GM12878 (cell line): ENCODE measurements around the gene CAPN2. TPM values are rescaled to one million over a fixed set of nuclear protein-coding genes. Genes with fewer than 3 reads are reported as not detected.
A peak's percentile ranks its signal among the peaks of the same experiment; 100 is the strongest.

Experiments used
- ATAC-seq: fragments of 200-7000 bp; cut with Tn5 transposase; 3 replicates; pipeline ENCODE4 v1.9.1; 2020; ENCODE audit warnings: mild to moderate bottlenecking, moderate library complexity
- BruUV-seq: library from RNA; stranded (reverse); fragments of 400-500 nt; replicated peaks from 2 replicates; lab custom pipeline; 2021; lab: Mats Ljungman, UMichigan
- CTCF ChIA-PET: fragments of 300-600 bp; sonication (Branson Sonifier 250); formaldehyde crosslinking; extraction: SDS; loops from one replicate; lab custom pipeline; 2021; ENCODE audit warnings: inconsistent platforms; lab: Yijun Ruan, JAX
- POLR2A ChIA-PET: fragments of 350-600 bp; formaldehyde crosslinking; extraction: SDS; loops from one replicate; lab custom pipeline; 2021; ENCODE audit warnings: inconsistent platforms; lab: Charles Lee
- RAD21 ChIA-PET: fragments of 300-600 bp; sonication (Branson Sonifier 250); formaldehyde crosslinking; loops from one replicate; lab custom pipeline; 2023; ENCODE audit warnings: antibody characterized with exemption; ENCODE audit not compliant: unreplicated experiment; lab: Charles Lee
- SMC1A ChIA-PET: fragments of 300-600 bp; sonication (Branson Sonifier 250); formaldehyde crosslinking; loops from one replicate; lab custom pipeline; 2023; ENCODE audit not compliant: unreplicated experiment, uncharacterized antibody; lab: Charles Lee
- DNase-seq: peaks from one replicate; pipeline ENCODE4 v3.0.0-alpha.2; 2011; ENCODE audit warnings: low read depth, low spot score
- FAIRE-seq: peaks from 3 replicates; lab custom pipeline; 2011; peaks lifted over from hg19 to GRCh38; lab: Jason Lieb, UNC
- H2AFZ ChIP-seq: 2 replicates; pipeline ENCODE4 v1.6.0; 2011; ENCODE audit warnings: low read depth, low read length, control low read depth; ENCODE audit not compliant: control insufficient read depth
- H3K27ac ChIP-seq: 2 replicates; pipeline ENCODE4 v1.5.1; 2011; ENCODE audit warnings: control low read depth; ENCODE audit not compliant: control insufficient read depth, insufficient read depth
- H3K27me3 ChIP-seq, 2 experiments: replicated peaks in 1 of 2; 2 replicates each; pipeline versions ENCODE4 v1.6.0 to v1.6.1; 2011; ENCODE audit warnings: low read length in 1 of 2; ENCODE audit not compliant: control insufficient read depth in 2 of 2, insufficient read depth in 2 of 2
- H3K36me3 ChIP-seq, 2 experiments: 2 replicates each; pipeline ENCODE4 v1.5.1; 2011; ENCODE audit warnings: low read length in 1 of 2; ENCODE audit not compliant: control insufficient read depth in 2 of 2, insufficient read depth in 2 of 2
- H3K4me1 ChIP-seq: 2 replicates; pipeline ENCODE4 v1.6.1; 2011; ENCODE audit warnings: mild to moderate bottlenecking, low read length, moderate library complexity, mixed read lengths; ENCODE audit not compliant: control insufficient read depth, insufficient read depth
- H3K4me2 ChIP-seq: 2 replicates; pipeline ENCODE4 v1.6.0; 2011; ENCODE audit warnings: control low read depth; ENCODE audit not compliant: control insufficient read depth, insufficient read depth
- H3K4me3 ChIP-seq: fragments of 200-600 bp; sonication (generic); 2 replicates; pipeline ENCODE4 v1.5.1; 2016
- H3K79me2 ChIP-seq: 2 replicates; pipeline ENCODE4 v1.6.0; 2011; ENCODE audit warnings: low read length; ENCODE audit not compliant: control insufficient read depth, insufficient read depth
- H3K9ac ChIP-seq: 2 replicates; pipeline ENCODE4 v1.8.0; 2011; ENCODE audit warnings: low read length, control low read depth, mixed read lengths; ENCODE audit not compliant: control insufficient read depth, insufficient read depth
- H3K9me3 ChIP-seq: replicated peaks from 3 replicates; pipeline ENCODE4 v1.5.1; 2011; ENCODE audit warnings: mild to moderate bottlenecking, low read length; ENCODE audit not compliant: control insufficient read depth, insufficient read depth
- H4K20me1 ChIP-seq: 2 replicates; pipeline ENCODE4 v1.6.0; 2011; ENCODE audit not compliant: control insufficient read depth, insufficient read depth
- ATF7 ChIP-seq: fragments of 450-650 bp; IDR thresholded peaks from 2 replicates; pipeline ENCODE4 v1.6.1; 2016; ENCODE audit warnings: low read depth, mild to moderate bottlenecking
- BCL11A ChIP-seq: IDR thresholded peaks from 2 replicates; pipeline ENCODE4 v1.6.1; 2011; ENCODE audit warnings: low read depth, low read length
- BHLHE40 ChIP-seq, 2 experiments: fragments of 450-650 bp in 1 of 2; IDR thresholded peaks; 2 replicates each; pipeline ENCODE4 v1.6.1; 2011 to 2017; ENCODE audit warnings: low read depth in 2 of 2, borderline replicate concordance in 1 of 2, improper control_type of control experiment in 1 of 2, low read length in 1 of 2, mild to moderate bottlenecking in 1 of 2
- CBFB ChIP-seq: IDR thresholded peaks from 2 replicates; pipeline ENCODE4 v1.6.1; 2016; ENCODE audit warnings: antibody characterized with exemption, low read depth
- DPF2 ChIP-seq: fragments of 450-650 bp; IDR thresholded peaks from 2 replicates; pipeline ENCODE4 v1.6.1; 2017; ENCODE audit warnings: mild to moderate bottlenecking
- IKZF1 ChIP-seq: fragments of 450-650 bp; conservative IDR thresholded peaks from 2 replicates; pipeline ENCODE4 v1.6.1; 2017; ENCODE audit warnings: antibody characterized with exemption, mild to moderate bottlenecking
- LARP7 ChIP-seq: fragments of 450-650 bp; IDR thresholded peaks from 2 replicates; pipeline ENCODE4 v1.6.1; 2017; ENCODE audit warnings: mild to moderate bottlenecking
- NFYA ChIP-seq: IDR thresholded peaks from 2 replicates; pipeline ENCODE4 v1.6.1; 2011; ENCODE audit warnings: low read depth, mild to moderate bottlenecking, low read length, improper control_type of control experiment, borderline replicate concordance
- RAD21 ChIP-seq: IDR thresholded peaks from 2 replicates; pipeline ENCODE4 v1.6.1; 2011; ENCODE audit warnings: mild to moderate bottlenecking, low read depth, low read length, moderate library complexity; ENCODE audit not compliant: insufficient read depth
- SMARCA5 ChIP-seq: fragments of 450-650 bp; IDR thresholded peaks from 2 replicates; pipeline ENCODE4 v1.6.1; 2017; ENCODE audit warnings: mild to moderate bottlenecking
- SMC3 ChIP-seq: IDR thresholded peaks from 2 replicates; pipeline ENCODE4 v1.6.1; 2011; ENCODE audit warnings: low read length, improper control_type of control experiment, borderline replicate concordance
- SRF ChIP-seq, 2 experiments: IDR thresholded peaks; 2 replicates each; pipeline ENCODE4 v1.6.1; 2011; ENCODE audit warnings: low read depth in 2 of 2, low read length in 2 of 2, mild to moderate bottlenecking in 1 of 2, moderate library complexity in 1 of 2
- TBL1XR1 ChIP-seq: IDR thresholded peaks from 2 replicates; pipeline ENCODE4 v1.6.1; 2012; ENCODE audit warnings: low read depth, low read length, improper control_type of control experiment
- TCF12 ChIP-seq: IDR thresholded peaks from 2 replicates; pipeline ENCODE4 v1.6.1; 2011; ENCODE audit warnings: low read depth, mild to moderate bottlenecking, low read length
- TCF3 ChIP-seq: IDR thresholded peaks from 2 replicates; pipeline ENCODE4 v1.6.1; 2012; ENCODE audit warnings: low read depth, mild to moderate bottlenecking, low read length, borderline replicate concordance; ENCODE audit not compliant: insufficient read depth
- ZNF217 ChIP-seq: fragments of 450-650 bp; IDR thresholded peaks from 2 replicates; pipeline ENCODE4 v1.6.1; 2017; ENCODE audit warnings: antibody characterized with exemption, mild to moderate bottlenecking
- ZNF24 ChIP-seq: fragments of 450-650 bp; IDR thresholded peaks from 2 replicates; pipeline ENCODE4 v1.6.1; 2017; ENCODE audit warnings: antibody characterized with exemption, mild to moderate bottlenecking
- ZSCAN29 ChIP-seq: fragments of 450-650 bp; IDR thresholded peaks from 2 replicates; pipeline ENCODE4 v1.6.1; 2017; ENCODE audit warnings: mild to moderate bottlenecking, moderate library complexity
- WGBS: methylation state at CpG from one replicate; pipeline ENCODE4 v1.1.6; 2016; ENCODE audit warnings: low lambda C conversion rate; ENCODE audit not compliant: insufficient replicate concordance, insufficient coverage; ENCODE audit errors: missing lambda C conversion rate; 5-methylcytosine and 5-hydroxymethylcytosine counted together
- in situ Hi-C: fragments of 300-500 bp; cut with MboI; formaldehyde crosslinking; loops from 9 replicates; pipeline ENCODE4 v1.14.3; 2018; ENCODE audit warnings: mixed read lengths
- intact Hi-C: fragments of 100-400 bp; cut with micrococcal nuclease; formaldehyde crosslinking; loops from one replicate; pipeline ENCODE4 v1.14.2; 2022; ENCODE audit not compliant: unreplicated experiment
- polyA plus RNA-seq, 11 experiments: library from polyadenylated mRNA; depleted of rRNA in 4 of 11; unstranded in 6 of 11; stranded (reverse) in 5 of 11; fragments of >200 nt; fragmentation: Nextera tagmentation in 4 of 11; fragmentation: Illumina TruSeq in 1 of 11; extraction: Ambion mirVana in 4 of 11; extraction: Trizol in 1 of 11; gene quantifications; 1 replicate in 1 of 11; 2 replicates in 10 of 11; pipeline versions ENCODE4 v1.2.1 to v1.2.3, GENCODE V29; 2011 to 2016; ENCODE audit warnings: inconsistent platforms in 2 of 11, missing spikeins in 2 of 11, low read depth in 1 of 11
- total RNA-seq, 4 experiments: library from RNA; depleted of rRNA in 3 of 4; stranded (reverse); fragments of >200 nt in 3 of 4; fragmentation: Illumina TruSeq in 1 of 4; extraction: Trizol in 1 of 4; gene quantifications; 2 replicates each; pipeline versions ENCODE4 v1.2.1 to v1.2.3, GENCODE V29; 2013 to 2021
- TF ChIP-seq, protein P1 (sequence below): IDR thresholded peaks from 2 replicates; pipeline ENCODE4 v1.6.1; 2011; ENCODE audit warnings: mild to moderate bottlenecking, low read depth, low read length, moderate library complexity; ENCODE audit not compliant: insufficient replicate concordance
- TF ChIP-seq, protein P2 (sequence below), 3 experiments: IDR thresholded peaks in 2 of 3; conservative IDR thresholded peaks in 1 of 3; 2 replicates each; pipeline ENCODE4 v1.5.1; 2011; ENCODE audit warnings: low read depth in 3 of 3, low read length in 3 of 3, mild to moderate bottlenecking in 3 of 3, control low read depth in 2 of 3, moderate library complexity in 2 of 3, inconsistent platforms in 1 of 3, mixed read lengths in 1 of 3; ENCODE audit not compliant: control insufficient read depth in 2 of 3, insufficient read depth in 1 of 3; ENCODE audit errors: extremely low read depth in 1 of 3

Gene CAPN2
- total and polyA plus RNA-seq, 10 of the 15 experiments (the other 5 are each of a cell fraction or from before 2014, with no cell fraction given), result 6.0 to 21.4 (median 16.6) TPM

DNA sequence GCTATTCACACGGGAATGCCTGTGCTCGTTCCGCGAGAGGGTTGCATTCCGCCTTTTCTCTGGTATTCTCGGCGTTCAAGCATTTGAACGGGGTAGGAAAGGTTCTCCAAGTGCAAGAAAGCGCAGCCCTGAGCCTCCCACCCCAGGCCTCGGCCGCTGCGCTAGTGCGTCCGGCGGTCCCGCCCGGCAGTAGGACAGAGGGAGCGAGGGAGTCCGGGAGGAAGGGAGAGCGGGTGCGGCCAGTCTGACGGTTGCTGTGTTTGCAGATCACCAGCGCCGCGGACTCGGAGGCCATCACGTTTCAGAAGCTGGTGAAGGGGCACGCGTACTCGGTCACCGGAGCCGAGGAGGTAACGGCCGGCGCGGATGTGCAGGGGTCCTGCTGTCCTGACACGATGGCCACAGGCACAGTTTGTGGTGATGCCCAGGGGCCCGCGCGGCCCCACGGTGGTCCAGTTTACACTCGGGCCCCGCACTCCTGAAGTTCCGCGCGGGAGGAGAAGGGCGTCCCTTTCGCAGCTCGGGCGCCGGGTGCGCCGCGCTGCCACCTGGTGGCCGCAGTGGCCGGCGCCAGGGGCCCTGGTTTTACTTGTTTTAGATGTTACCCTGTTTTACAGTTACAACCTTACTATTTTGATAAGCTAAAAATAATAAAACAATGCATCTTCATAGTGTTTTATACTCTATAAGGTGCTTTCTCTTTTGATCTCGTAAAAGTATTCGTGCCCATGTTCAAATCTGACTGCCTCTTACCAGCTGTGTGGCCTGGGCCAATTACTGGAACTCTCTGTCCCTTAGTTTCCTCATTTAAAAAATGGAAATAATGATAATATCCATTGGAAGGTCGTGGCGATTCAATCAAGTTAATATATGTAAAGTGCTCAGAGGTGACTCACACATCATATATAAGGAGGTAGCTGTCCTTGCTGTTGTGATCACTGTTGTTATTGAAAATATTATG, 36.7 kb downstream of the CAPN2 start:
- Histone ChIP-seq H3K4me3 (peak overlapping the region; percentile 41; the same call in 1 of the 2 replicates), H3K27me3 (no peaks in the 10 kb centered on the region), H2AFZ (peak overlapping the region; percentile 92), H3K27ac (no peak overlapping the region), H4K20me1 (no peaks in the 10 kb centered on the region), H3K9me3 (no peaks in the 10 kb centered on the region), H3K4me1 (peaks cover 6% of the 10 kb centered on the region), H3K79me2 (no peaks in the 10 kb centered on the region), H3K9ac (no peak overlapping the region; the same call in 1 of the 2 replicates), H3K36me3 (no peaks in the 10 kb centered on the region; a peak in 2 of 4 replicates), H3K4me2 (peak overlapping the region; percentile 97)
- intact Hi-C loops (loop anchor here (1.0 kb wide), 2 partner anchors 37 to 51 kb away; partner anchors contain the start of gene CAPN2), in situ Hi-C loops (no loop called here)
- no peak for DNase-seq
- 7% methylated on average over 61 of the region's 61 CpGs for WGBS
- ChIA-PET CTCF (interaction anchor here (0.6 to 6.0 kb wide), 31 partner anchors 10 to 715 kb away, joined by 3 to 69 read pairs (median 6); partner anchors contain the start of gene CAPN2), POLR2A (no interaction called here), RAD21 (interaction anchor here (0.7 to 1.9 kb wide), 12 partner anchors 18 to 1174 kb away, joined by 3 to 24 read pairs (median 4); partner anchors contain the start of gene CAPN2), SMC1A (interaction anchor here (0.6 to 2.5 kb wide), 14 partner anchors 10 to 193 kb away, joined by 3 to 24 read pairs (median 4); partner anchors contain the start of gene CAPN2)
- no peak for FAIRE-seq
- ATAC-seq, result peak; percentile 95
- BruUV-seq, result no TSS peak
- TF ChIP-seq ZSCAN29 (no peak), LARP7 (peak; percentile 42; the same call in 1 of the 2 replicates), ZNF217 (no peak), TBL1XR1 (0 out of 2 replicates have a peak, but pooled peaks have one; percentile 24), ATF7 (no peak), BHLHE40 (IDR thresholded peaks at IDR 0.05; ENCODE audit: borderline replicate concordance in 1 of 2, low read depth in 2 of 2, low read length in 1 of 2) (peak in 1 of 2 experiments; percentile 59; a peak in 2 of 4 replicates), IKZF1 (0 out of 2 replicates have a peak, but pooled peaks have one; percentile 37), NFYA (no peak), SMC3 (peak; percentile 93), TCF12 (no peak), TCF3 (no peak), ZNF24 (no peak), CBFB (no peak), DPF2 (0 out of 2 replicates have a peak, but pooled peaks have one; percentile 30), BCL11A (no peak), SRF (IDR thresholded peaks at IDR 0.05; ENCODE audit: low read depth in 2 of 2, low read length in 2 of 2) (no peak), SMARCA5 (peak; percentile 52; the same call in 1 of the 2 replicates), RAD21 (peak; percentile 64)
- TF ChIP-seq, protein P1, sequence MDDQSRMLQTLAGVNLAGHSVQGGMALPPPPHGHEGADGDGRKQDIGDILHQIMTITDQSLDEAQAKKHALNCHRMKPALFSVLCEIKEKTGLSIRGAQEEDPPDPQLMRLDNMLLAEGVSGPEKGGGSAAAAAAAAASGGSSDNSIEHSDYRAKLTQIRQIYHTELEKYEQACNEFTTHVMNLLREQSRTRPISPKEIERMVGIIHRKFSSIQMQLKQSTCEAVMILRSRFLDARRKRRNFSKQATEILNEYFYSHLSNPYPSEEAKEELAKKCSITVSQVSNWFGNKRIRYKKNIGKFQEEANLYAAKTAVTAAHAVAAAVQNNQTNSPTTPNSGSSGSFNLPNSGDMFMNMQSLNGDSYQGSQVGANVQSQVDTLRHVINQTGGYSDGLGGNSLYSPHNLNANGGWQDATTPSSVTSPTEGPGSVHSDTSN, result no peak
- TF ChIP-seq, protein P2, sequence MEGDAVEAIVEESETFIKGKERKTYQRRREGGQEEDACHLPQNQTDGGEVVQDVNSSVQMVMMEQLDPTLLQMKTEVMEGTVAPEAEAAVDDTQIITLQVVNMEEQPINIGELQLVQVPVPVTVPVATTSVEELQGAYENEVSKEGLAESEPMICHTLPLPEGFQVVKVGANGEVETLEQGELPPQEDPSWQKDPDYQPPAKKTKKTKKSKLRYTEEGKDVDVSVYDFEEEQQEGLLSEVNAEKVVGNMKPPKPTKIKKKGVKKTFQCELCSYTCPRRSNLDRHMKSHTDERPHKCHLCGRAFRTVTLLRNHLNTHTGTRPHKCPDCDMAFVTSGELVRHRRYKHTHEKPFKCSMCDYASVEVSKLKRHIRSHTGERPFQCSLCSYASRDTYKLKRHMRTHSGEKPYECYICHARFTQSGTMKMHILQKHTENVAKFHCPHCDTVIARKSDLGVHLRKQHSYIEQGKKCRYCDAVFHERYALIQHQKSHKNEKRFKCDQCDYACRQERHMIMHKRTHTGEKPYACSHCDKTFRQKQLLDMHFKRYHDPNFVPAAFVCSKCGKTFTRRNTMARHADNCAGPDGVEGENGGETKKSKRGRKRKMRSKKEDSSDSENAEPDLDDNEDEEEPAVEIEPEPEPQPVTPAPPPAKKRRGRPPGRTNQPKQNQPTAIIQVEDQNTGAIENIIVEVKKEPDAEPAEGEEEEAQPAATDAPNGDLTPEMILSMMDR (IDR thresholded peaks at IDR 0.05 in 2 of 3, conservative IDR thresholded peaks at IDR 0.05 in 1 of 3; ENCODE audit: control insufficient read depth in 2 of 3, extremely low read depth in 1 of 3, insufficient read depth in 1 of 3, low read depth in 3 of 3, low read length in 3 of 3), result peak; percentile 81 to 89 (median 84)
